K562 (cell line): ENCODE data around the gene CREB3L2. TPM values are rescaled to one million over a fixed set of nuclear protein-coding genes. Genes with fewer than 3 reads are reported as not detected.

Experiments used
- ATAC-seq: fragments of 200-7000 bp; cut with Tn5 transposase; 3 replicates; pipeline ENCODE4 v1.9.1; 2020; ENCODE audit warnings: moderate library complexity
- BruUV-seq: library from RNA; stranded (reverse); fragments of 400-500 nt; replicated peaks from 2 replicates; lab custom pipeline; 2021; lab: Mats Ljungman, UMichigan
- CTCF ChIA-PET: fragments of 300-600 bp; formaldehyde crosslinking; extraction: SDS; loops from one replicate; lab custom pipeline; 2021; ENCODE audit warnings: low intra/inter-chr PET ratio; lab: Yijun Ruan, JAX
- POLR2A ChIA-PET: fragments of 300-600, 350-650 bp; sonication (Branson Sonifier 250); formaldehyde crosslinking; extraction: SDS; loops from one replicate; lab custom pipeline; 2021; ENCODE audit warnings: antibody characterized with exemption, inconsistent platforms; lab: Yijun Ruan, JAX
- DNase-seq, 4 experiments: peaks; one replicate each; pipeline versions ENCODE4 v3.0.0 to v3.0.0-alpha.2; 2011 to 2018; ENCODE audit warnings: low spot score in 3 of 4, mixed read lengths in 3 of 4; ENCODE audit errors: extremely low read depth in 1 of 4
- FAIRE-seq: peaks from 2 replicates; lab custom pipeline; 2011; peaks lifted over from hg19 to GRCh38; lab: Jason Lieb, UNC
- H2AFZ ChIP-seq: 2 replicates; pipeline ENCODE4 v1.6.0; 2011; ENCODE audit warnings: low read depth, low read length, control low read depth, inconsistent platforms
- H3K27ac ChIP-seq: fragments of 200-600 bp; 3 replicates; pipeline ENCODE4 v1.8.0; 2011; ENCODE audit warnings: low read depth, mild to moderate bottlenecking, control low read depth, inconsistent platforms, low read length, moderate library complexity, mixed read lengths; ENCODE audit errors: extremely low read depth
- H3K27me3 ChIP-seq, 2 experiments: fragments of 300-600 bp in 1 of 2; 2 replicates in 1 of 2; 3 replicates in 1 of 2; pipeline versions ENCODE4 v1.6.0 to v1.8.0; 2011; ENCODE audit warnings: inconsistent platforms in 2 of 2, low read length in 2 of 2, mild to moderate bottlenecking in 1 of 2, mixed read lengths in 1 of 2, moderate library complexity in 1 of 2; ENCODE audit not compliant: control insufficient read depth in 2 of 2, insufficient read depth in 2 of 2
- H3K36me3 ChIP-seq: fragments of 300-600 bp; 3 replicates; pipeline ENCODE4 v1.8.0; 2011; ENCODE audit warnings: mild to moderate bottlenecking, low read length, inconsistent platforms; ENCODE audit not compliant: control insufficient read depth, insufficient read depth
- H3K4me1 ChIP-seq, 2 experiments: fragments of 200-600 bp in 1 of 2; replicated peaks in 1 of 2; 2 replicates in 1 of 2; 3 replicates in 1 of 2; pipeline versions ENCODE4 v1.5.1 to v1.8.0; 2011; ENCODE audit warnings: inconsistent platforms in 2 of 2, low read length in 2 of 2, mild to moderate bottlenecking in 1 of 2, mixed read lengths in 1 of 2, moderate library complexity in 1 of 2; ENCODE audit not compliant: control insufficient read depth in 2 of 2, insufficient read depth in 2 of 2
- H3K4me2 ChIP-seq: 2 replicates; pipeline ENCODE4 v1.6.1; 2011; ENCODE audit warnings: low read length, control low read depth, inconsistent platforms, mixed read lengths; ENCODE audit not compliant: insufficient read depth
- H3K4me3 ChIP-seq: fragments of 200-600 bp; sonication (generic), shearing (Covaris generic); 2 replicates; pipeline ENCODE4 v1.5.1; 2016; ENCODE audit warnings: control low read depth, inconsistent platforms
- H3K79me2 ChIP-seq: fragments of 200-600 bp; 3 replicates; pipeline ENCODE4 v1.8.0; 2011; ENCODE audit warnings: low read length, inconsistent platforms; ENCODE audit not compliant: control insufficient read depth, insufficient read depth
- H3K9ac ChIP-seq, 2 experiments: 2 replicates each; pipeline versions ENCODE4 v1.6.0 to v1.6.1; 2011; ENCODE audit warnings: low read depth in 2 of 2, low read length in 2 of 2, control low read depth in 1 of 2, inconsistent platforms in 1 of 2, mild to moderate bottlenecking in 1 of 2, mixed read lengths in 1 of 2; ENCODE audit not compliant: insufficient read depth in 1 of 2
- H3K9me1 ChIP-seq: one replicate; pipeline ENCODE4 v1.6.0; 2011; ENCODE audit warnings: inconsistent platforms, mild to moderate bottlenecking, low read length, moderate library complexity; ENCODE audit not compliant: control insufficient read depth, insufficient read depth
- H3K9me3 ChIP-seq: replicated peaks from 2 replicates; pipeline ENCODE4 v1.5.1; 2011; ENCODE audit warnings: low read depth, low read length, inconsistent platforms; ENCODE audit not compliant: control insufficient read depth, insufficient read depth
- H4K20me1 ChIP-seq: replicated peaks from 2 replicates; pipeline ENCODE4 v1.6.1; 2011; ENCODE audit warnings: low read length, inconsistent platforms, mixed read lengths; ENCODE audit not compliant: control insufficient read depth, insufficient read depth
- ARID3A ChIP-seq: IDR thresholded peaks from 2 replicates; pipeline ENCODE4 v1.6.1; 2012; ENCODE audit warnings: low read depth, low read length, improper control_type of control experiment, borderline replicate concordance
- BRF2 ChIP-seq: IDR thresholded peaks from 3 replicates; pipeline ENCODE4 v1.6.1; 2011; ENCODE audit warnings: borderline replicate concordance, mild to moderate bottlenecking; ENCODE audit not compliant: insufficient read length, insufficient read depth
- HDAC6 ChIP-seq: IDR thresholded peaks from 2 replicates; pipeline ENCODE4 v1.6.1; 2012; ENCODE audit warnings: low read depth, mild to moderate bottlenecking, control low read depth, inconsistent platforms, low read length, moderate library complexity
- MXD1 ChIP-seq: fragments of 250-450 bp; sonication (Bioruptor Pico); IDR thresholded peaks from 2 replicates; pipeline ENCODE4 v1.8.0; 2021; ENCODE audit warnings: borderline replicate concordance, mild to moderate bottlenecking, moderate library complexity; ENCODE audit not compliant: poor library complexity, severe bottlenecking
- PML ChIP-seq: IDR thresholded peaks from 2 replicates; pipeline ENCODE4 v1.6.1; 2012; ENCODE audit warnings: low read length, inconsistent platforms
- PTRF ChIP-seq: fragments of 450-650 bp; IDR thresholded peaks from 2 replicates; pipeline ENCODE4 v1.6.1; 2016; ENCODE audit warnings: mild to moderate bottlenecking, missing genetic modification characterization, missing compliant biosample characterization
- RBM17 ChIP-seq: fragments of 200-400 bp; formaldehyde crosslinking; IDR thresholded peaks from 2 replicates; pipeline ENCODE4 v1.6.1; 2017; ENCODE audit warnings: low read depth, mild to moderate bottlenecking, low read length, borderline replicate concordance
- RFX1 ChIP-seq: fragments of 450-650 bp; IDR thresholded peaks from 2 replicates; pipeline ENCODE4 v1.6.1; 2016; ENCODE audit warnings: mild to moderate bottlenecking, moderate library complexity
- TBL1XR1 ChIP-seq, 2 experiments: IDR thresholded peaks; 2 replicates each; pipeline ENCODE4 v1.6.1; 2012; ENCODE audit warnings: improper control_type of control experiment in 2 of 2, low read length in 2 of 2, mild to moderate bottlenecking in 1 of 2
- ZNF407 ChIP-seq: fragments of 450-650 bp; IDR thresholded peaks from 2 replicates; pipeline ENCODE4 v1.6.1; 2016; ENCODE audit warnings: low read depth
- ZNF778 ChIP-seq: fragments of 450-650 bp; formaldehyde crosslinking; IDR thresholded peaks from 2 replicates; pipeline ENCODE4 v1.4.0; 2020; ENCODE audit warnings: mild to moderate bottlenecking, moderate library complexity
- WGBS: fragments of 100-300 bp; shearing (Covaris generic); methylation state at CpG from one replicate; pipeline ENCODE4 v1.1.6; 2016; ENCODE audit warnings: low coverage, mixed read lengths; ENCODE audit not compliant: insufficient coverage; ENCODE audit errors: missing lambda C conversion rate; 5-methylcytosine and 5-hydroxymethylcytosine counted together
- in situ Hi-C: fragments of 300-500 bp; cut with MboI; formaldehyde crosslinking; loops from 4 replicates; pipeline ENCODE4 v1.15.0; 2018; ENCODE audit warnings: inconsistent platforms, mixed read lengths
- intact Hi-C: fragments of 100-400 bp; cut with micrococcal nuclease; formaldehyde crosslinking; loops from 2 replicates; pipeline ENCODE4 v1.14.2; 2022
- polyA plus RNA-seq, 8 experiments: library from polyadenylated mRNA; depleted of rRNA in 4 of 8; stranded (reverse) in 5 of 8; unstranded in 3 of 8; fragments of >200 nt; fragmentation: Nextera tagmentation in 2 of 8; fragmentation: Illumina TruSeq in 1 of 8; extraction: Ambion mirVana in 2 of 8; extraction: Trizol in 1 of 8; gene quantifications; 2 replicates each; pipeline versions ENCODE4 v1.2.1 to v1.2.3, GENCODE V29; 2011 to 2014; ENCODE audit warnings: inconsistent platforms in 1 of 8, missing spikeins in 1 of 8
- total RNA-seq, 7 experiments: library from RNA; depleted of rRNA in 6 of 7; stranded (reverse); fragments of >200 nt in 6 of 7; fragmentation: Illumina TruSeq in 2 of 7; extraction: Trizol in 2 of 7; gene quantifications; 2 replicates each; pipeline versions ENCODE4 v1.2.1 to v1.2.3, GENCODE V29; 2011 to 2021; ENCODE audit warnings: low replicate concordance in 1 of 7

The CREB3L2 gene
- total and polyA plus RNA-seq, 9 of the 15 experiments (the other 6 are each of a cell fraction or from before 2014, with no cell fraction given): 7.1 to 45.6 (median 15.8) TPM

- intact Hi-C loops (no loop called here), in situ Hi-C loops (loop anchor here (25.0 kb wide), 1 partner anchor 1406 kb away; the partner anchor contains the start of gene LUC7L2)
- Histone ChIP-seq H3K9ac (no peak overlapping the region), H3K4me3 (no peak overlapping the region), H3K9me3 (no peaks in the 10 kb centered on the region), H3K36me3 (peaks cover 26% of the 10 kb centered on the region), H3K9me1 (peaks cover 6% of the 10 kb centered on the region), H3K4me1 (peaks cover 29 to 69% of the 10 kb centered on the region in 2 experiments), H4K20me1 (0 out of 2 replicates have a peak, but pooled peaks cover 4% of the 10 kb centered on the region), H3K79me2 (peaks cover 75% of the 10 kb centered on the region), H3K27ac (no peak overlapping the region), H3K27me3 (no peaks in the 10 kb centered on the region), H3K4me2 (no peak overlapping the region), H2AFZ (no peak overlapping the region)
- no TSS peak for BruUV-seq
- ChIA-PET POLR2A (interaction anchor here (1.1 kb wide), 1 partner anchor 10 kb away, joined by 4 read pairs; no protein-coding TSS in a partner anchor), CTCF (no interaction called here)
- no peak for FAIRE-seq
- ATAC-seq: no peak
- no peak for DNase-seq
- WGBS: 75% methylated on average over 5 of the region's 5 CpGs
- TF ChIP-seq HDAC6: no peak
- no peak for TF ChIP-seq TBL1XR1 (IDR thresholded peaks at IDR 0.05; ENCODE audit: low read length in 2 of 2)
- no peak for TF ChIP-seq BRF2
- no peak for TF ChIP-seq ARID3A
- no peak for TF ChIP-seq RFX1
- TF ChIP-seq RBM17: no peak
- no peak for TF ChIP-seq ZNF407
- no peak for TF ChIP-seq ZNF778 (CRISPR knock-in tag)
- TF ChIP-seq PTRF: no peak
- no peak for TF ChIP-seq MXD1 (CRISPR knock-in tag)
- TF ChIP-seq PML: no peak
Measured at GRCh38 chr7:137956183-137956582, 45.7 kb downstream of the CREB3L2 start.
